COLO668 (cell line): Measurements from ENCODE around the gene CNGA3.

Experiments used
- DNase-seq: peaks from one replicate; lab custom pipeline; 2025; ENCODE audit not compliant: unreplicated experiment; lab: John Stamatoyannopoulos, UW

Gene CNGA3

DNA sequence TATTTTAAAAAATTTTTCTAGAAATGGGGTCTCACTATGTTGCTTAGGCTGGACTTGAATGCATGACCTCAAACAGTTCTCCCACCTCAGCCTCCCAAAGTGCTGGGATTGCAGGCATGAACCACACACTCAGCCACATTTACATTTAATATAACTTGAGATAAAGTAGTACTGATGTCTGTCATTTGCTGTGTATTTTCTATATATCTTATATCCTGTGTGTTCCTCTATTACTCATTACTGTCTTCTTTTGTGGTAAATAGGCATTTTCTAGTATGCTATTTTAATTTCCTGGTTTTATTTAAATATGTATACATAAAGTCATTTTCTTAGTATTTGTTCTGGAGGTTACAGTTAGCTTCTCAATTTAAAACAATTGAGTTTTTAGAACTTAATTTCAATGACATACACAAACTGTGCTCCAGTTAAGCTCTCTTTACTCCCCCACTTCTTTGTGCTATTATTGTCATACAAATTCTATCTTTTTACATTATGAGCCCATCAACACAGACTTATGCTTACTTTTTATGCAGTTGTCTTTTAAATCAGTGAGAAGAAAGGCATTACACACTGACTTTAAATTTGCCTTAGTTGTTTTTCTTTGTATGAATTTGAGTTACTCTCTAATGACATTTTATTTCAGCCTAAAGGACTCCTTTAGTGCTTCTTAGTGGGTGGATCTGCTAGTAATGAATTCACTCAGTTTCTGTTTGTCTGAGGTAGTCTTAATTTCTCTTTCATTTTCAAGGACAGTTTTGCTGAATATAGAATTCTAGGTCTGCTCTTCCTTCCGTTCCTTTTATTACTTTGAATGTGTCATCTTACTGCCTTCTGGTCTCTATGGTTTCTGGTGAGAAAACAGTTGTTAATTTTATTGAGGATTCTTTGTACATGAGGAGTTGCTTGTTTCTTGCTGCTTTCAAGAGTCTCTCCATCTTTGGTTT, 92.2 kb downstream of the CNGA3 start:
- DNase-seq, result no peak

GRCh38 chr2:98441706-98442450, 95.6 kb downstream of the CNGA3 start:
- no peak for DNase-seq

DNA sequence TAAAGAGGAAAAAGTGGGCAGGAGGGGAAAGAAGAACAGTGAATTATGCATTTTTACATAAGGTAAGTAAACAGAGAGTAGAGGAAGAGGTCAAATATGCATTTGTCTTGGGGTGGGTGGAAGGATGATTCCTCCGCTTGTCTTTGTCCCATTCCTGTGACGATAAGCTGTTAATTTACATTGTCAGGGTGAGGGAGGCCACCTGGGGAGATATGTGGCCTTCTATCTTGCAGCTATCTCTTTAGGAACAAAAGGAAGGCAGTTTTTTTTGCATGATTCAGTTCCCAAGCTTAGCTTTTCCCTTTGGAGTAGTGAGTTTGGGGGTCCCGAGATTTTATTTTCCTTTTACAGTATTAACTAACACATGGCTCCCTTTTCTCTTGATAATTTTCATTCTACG, 96.2 kb downstream of the CNGA3 start:
- DNase-seq, result no peak

GRCh38 chr2:98444436-98445176, 98.3 kb downstream of the CNGA3 start, which contains the start of gene INPP4A:
Gene INPP4A (plus strand): TSS chr2:98444858. CDS start chr2:98520049, 75,191 bp downstream.
- DNase-seq, result peak; percentile 75

GRCh38 chr2:98445177-98445682, 99.0 kb downstream of the CNGA3 start:
- DNase-seq, result peak; percentile 68

- no peak for DNase-seq
Observed at GRCh38 chr2:98445683-98446581, 99.7 kb downstream of the CNGA3 start.

DNA sequence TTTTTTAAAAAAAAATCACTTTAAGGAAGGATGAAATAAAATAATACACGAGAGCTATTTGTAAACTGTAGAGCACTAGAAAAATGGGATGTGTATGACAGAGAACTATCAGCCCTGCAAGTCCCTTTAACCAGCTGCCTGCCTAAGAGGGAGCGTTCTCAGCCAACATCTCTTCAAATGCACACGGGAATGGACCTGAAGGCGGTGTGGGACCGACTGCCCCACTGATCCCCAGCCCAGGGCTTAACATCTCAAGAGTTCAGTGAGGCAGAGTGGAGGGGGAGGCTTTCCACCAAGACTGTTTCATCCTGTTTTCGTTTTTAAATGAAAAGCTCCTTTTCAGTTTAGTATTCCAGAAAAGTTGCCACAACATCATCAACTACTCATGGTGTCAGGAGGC, 100.6 kb downstream of the CNGA3 start:
- DNase-seq, result no peak
